Glomerular endothelial cell (primary cell): ENCODE results near the gene FAM240A. TPM values are rescaled to one million over a fixed set of nuclear protein-coding genes. Genes with fewer than 3 reads are reported as not detected.
"Not testable (repeated sequence)": the region's sequence is repeated elsewhere in the genome, so short reads cannot be mapped to it uniquely, and the experiment has no call there.

Source experiments
- DNase-seq: peaks from one replicate; pipeline ENCODE4 v3.0.0-alpha.2; 2011; ENCODE audit warnings: low read depth, low spot score; ENCODE audit errors: extremely low read depth
- total RNA-seq: library from RNA; depleted of rRNA; stranded (reverse); fragments of >200 nt; gene quantifications from 2 replicates; pipeline ENCODE4 v1.2.3, GENCODE V29; 2015

FAM240A gene
- total RNA-seq, 1 donor from 2014 or later = not detected

DNA sequence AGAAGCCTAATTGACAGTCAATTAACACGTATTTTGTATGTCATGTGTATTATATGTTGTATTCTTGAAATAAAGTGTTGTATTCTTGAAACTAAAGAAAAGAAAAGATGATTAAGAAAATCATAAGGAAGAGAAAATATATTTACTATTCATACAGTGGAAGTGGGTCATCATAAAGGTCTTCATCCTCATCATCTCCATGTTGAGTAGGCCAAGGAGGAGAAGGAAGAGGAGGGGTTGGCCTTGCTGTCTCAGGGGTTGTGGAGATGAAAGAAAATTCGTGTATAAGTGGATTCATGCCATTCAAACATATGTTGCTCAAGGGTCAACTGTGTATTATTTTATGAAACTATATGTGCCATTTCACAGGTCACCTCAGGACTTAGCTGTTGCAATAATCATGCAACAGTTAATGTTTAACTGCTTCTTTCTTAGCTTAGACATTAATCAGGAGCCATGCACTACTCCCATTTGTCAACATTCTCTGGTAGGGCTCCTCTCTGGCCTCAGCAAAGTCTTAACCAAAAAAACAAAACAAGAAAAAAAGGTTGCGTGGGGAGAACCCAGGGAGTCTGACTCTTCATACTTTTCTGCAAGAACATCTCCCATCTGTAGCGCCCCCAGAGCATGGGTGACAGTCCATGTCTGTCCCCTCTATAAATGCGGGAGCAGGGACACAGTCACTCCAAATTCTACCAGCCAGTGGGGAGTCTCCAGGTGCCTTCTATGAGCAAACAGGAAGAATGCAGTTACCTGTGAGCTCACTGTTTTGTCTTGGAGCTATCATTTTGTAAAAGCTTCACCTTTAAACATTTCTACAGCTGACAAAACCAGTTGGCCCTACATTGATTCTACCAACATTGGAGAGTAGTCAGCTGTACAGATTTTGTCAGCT lies 26.3 kb upstream of the FAM240A start:
- DNase-seq = no peak

GRCh38 chr3:46586738-46587246 lies 25.5 kb upstream of the FAM240A start:
- DNase-seq = no peak

DNA sequence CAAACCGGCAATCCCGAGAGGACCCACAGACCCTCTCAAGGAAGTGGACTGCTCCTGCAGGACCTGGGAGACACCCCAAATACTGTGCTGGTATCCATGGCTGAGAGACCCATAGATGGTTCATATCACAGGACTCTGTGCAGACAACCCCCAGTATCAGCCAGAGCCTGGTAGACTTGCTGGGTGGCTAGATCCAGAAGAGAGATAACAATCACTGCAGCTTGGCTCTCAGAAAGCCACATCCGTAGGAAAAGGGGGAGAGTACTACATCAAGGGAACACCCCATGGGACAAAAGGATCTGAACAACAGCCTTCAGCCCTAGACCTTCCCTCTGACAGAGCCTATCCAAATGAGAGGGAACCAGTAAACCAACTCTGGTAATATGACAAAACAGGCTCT lies 25.1 kb upstream of the FAM240A start:
- not testable (repeated sequence) for DNase-seq

DNA sequence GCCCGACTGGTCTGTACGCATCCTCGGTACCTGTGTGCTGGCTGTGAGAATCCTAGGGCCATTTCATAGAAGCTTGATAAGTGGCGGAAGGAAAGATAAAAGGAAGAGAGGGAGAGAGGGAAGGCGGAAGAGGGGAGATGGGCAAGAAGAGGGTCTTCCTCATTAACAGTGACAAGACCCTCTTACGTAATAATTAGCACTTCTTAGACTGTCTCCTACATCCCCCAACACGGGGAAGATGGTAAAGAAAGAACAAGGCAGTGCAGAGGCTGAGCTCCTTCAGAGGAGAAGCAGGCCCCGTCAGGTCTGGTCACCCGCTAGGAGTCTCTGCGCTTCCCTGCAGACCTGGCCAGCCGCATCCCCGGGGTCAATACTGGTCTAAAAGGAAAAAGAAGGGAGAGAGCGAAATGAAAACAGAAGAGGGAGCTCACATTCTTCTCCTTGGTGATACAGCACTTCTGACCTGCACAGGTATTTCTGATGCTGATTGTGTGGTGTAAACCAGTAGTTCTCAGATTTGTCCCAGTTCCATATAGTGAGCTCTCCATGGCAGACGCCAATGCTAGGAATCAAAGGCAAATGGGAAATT lies 19.0 kb upstream of the FAM240A start:
- no peak for DNase-seq

GRCh38 chr3:46593979-46594378 lies 18.3 kb upstream of the FAM240A start:
- DNase-seq = no peak

GRCh38 chr3:46594723-46595122 lies 17.6 kb upstream of the FAM240A start:
- no peak for DNase-seq

GRCh38 chr3:46595819-46596314 lies 16.5 kb upstream of the FAM240A start:
- no peak for DNase-seq

GRCh38 chr3:46599590-46599989 lies 12.7 kb upstream of the FAM240A start:
- no peak for DNase-seq

- no peak for DNase-seq
Observed at GRCh38 chr3:46603446-46604046, 8.8 kb upstream of the FAM240A start.

- DNase-seq = no peak
Observed at GRCh38 chr3:46604127-46604526, 8.2 kb upstream of the FAM240A start.

DNA sequence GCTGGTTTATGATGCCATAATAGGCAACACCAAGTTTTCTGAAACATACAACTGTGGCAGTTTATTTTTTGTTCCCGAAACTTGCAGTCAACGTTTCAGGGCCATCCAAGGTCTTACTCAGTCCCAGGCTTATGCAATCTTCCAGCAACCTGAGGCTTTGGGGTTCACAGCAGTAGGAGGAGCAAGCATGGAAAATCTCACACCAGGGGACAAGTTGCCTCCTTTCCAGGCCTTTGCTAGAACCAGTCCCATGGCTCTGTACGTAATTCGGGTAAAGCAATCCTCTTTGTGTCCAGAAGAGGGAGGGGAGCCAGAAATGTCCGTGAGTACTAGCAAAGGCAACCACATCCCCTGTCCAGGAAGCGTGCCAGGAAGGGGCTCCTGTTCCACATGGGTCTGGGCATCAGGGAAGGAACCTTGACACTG lies 4.7 kb upstream of the FAM240A start:
- DNase-seq = no peak

GRCh38 chr3:46609212-46609721 lies 3.1 kb upstream of the FAM240A start:
- DNase-seq = no peak

DNA sequence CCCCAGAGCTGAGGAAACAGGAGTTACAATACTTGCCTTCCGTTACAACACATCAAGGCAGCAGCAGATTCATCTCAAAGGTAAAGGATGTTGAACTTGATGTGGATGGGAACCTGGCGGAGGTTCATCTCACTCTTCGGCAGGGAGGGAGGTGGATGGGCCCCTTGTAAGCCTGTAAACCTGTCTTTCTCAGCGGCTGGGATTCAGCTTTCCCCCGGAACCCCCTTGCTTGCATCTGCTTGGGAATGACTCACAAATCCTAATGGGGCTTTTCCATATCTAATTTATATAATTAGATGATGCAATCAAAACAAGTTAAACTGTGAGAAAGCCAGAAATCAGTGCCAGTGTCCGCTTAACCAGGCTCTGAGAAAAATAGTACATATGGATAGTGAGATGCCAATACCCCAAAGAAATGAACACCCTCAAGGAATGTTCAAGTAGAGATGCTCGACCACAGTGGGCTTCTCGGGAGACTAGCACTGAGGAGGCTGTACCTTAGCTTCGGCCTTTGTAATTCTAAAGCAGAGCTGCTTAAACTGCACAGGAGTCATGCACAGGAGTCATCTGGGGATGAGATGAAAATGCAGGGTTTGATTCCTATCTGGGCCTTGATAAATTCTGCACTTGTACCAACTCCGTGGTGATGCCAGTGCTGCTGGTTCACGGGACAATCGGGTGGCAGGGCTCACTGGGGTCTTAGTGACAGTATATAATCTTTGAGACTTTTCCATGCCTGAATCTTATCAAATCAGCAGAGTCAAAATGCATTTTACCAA lies 2.2 kb upstream of the FAM240A start:
- DNase-seq = no peak

GRCh38 chr3:46613313-46614005 lies 1.1 kb downstream of the FAM240A start:
- DNase-seq = no peak

DNA sequence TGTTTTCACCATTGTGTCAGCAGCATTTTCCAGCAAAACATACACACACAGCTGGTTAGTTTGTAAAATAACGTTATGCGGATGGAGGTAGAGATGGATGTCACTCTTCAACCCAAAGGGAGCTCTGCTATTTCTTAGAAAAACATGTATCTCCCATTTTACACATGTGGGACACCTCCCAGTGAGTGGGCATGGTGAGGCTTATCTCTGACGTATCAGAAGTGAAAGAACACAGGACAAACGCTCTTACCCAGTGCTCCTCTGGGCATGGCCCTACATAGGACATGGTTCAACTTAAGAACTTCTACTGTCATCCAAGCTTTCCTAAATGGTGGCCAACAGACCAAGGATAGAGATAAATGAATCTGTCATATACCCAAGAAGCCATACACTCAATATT lies 2.1 kb downstream of the FAM240A start:
- DNase-seq = no peak

- DNase-seq = no peak
Observed at GRCh38 chr3:46615050-46615775, 2.9 kb downstream of the FAM240A start.

DNA sequence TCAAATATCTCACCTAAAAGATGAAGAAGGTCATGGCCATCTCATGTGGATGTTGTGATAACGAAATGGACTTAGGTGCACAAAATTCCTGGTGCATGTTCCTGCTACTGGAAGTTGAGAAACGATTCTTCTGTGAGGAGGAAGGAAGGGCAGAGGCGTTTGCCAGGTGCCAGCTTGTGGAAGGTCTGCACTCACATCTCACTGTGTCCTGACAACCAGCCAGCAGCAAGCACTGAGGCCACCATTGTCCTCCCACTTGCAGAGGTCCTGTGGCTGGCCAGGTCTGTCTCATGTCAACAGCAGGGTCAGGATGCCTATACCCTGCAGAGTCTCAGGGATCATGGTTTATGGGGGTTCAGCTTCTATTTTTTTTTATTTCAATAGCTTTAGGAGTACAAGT lies 3.7 kb downstream of the FAM240A start:
- DNase-seq = no peak

GRCh38 chr3:46617941-46618340 lies 5.6 kb downstream of the FAM240A start:
- DNase-seq = no peak
